PFSK-1 (cell line): Measurements from ENCODE around the gene PROC.

Source experiments
- FOXP2 ChIP-seq: optimal IDR thresholded peaks from 2 replicates; pipeline ENCODE3; 2011; ENCODE audit warnings: borderline replicate concordance, control low read depth, inconsistent platforms; ENCODE audit not compliant: insufficient read depth; ENCODE audit errors: extremely low read length, extremely low read depth
- POLR2AphosphoS5 ChIP-seq: IDR thresholded peaks from 2 replicates; pipeline ENCODE4 v1.6.1; 2012; ENCODE audit warnings: low read depth, mild to moderate bottlenecking, control low read depth, low read length, moderate library complexity
- SIN3A ChIP-seq: IDR thresholded peaks from 2 replicates; pipeline ENCODE4 v1.6.1; 2012; ENCODE audit warnings: mild to moderate bottlenecking, low read length, moderate library complexity, borderline replicate concordance; ENCODE audit not compliant: insufficient read depth
- TAF1 ChIP-seq: IDR thresholded peaks from 2 replicates; pipeline ENCODE4 v1.6.1; 2012; ENCODE audit warnings: low read length, control low read depth, borderline replicate concordance; ENCODE audit not compliant: insufficient read depth
- TF ChIP-seq, protein P1 (sequence below), 2 experiments: IDR thresholded peaks; 2 replicates each; pipeline versions ENCODE4 v1.6.1 to v1.8.0; 2011 to 2012; ENCODE audit warnings: low read depth in 2 of 2, low read length in 2 of 2, control low read depth in 1 of 2, inconsistent platforms in 1 of 2, mild to moderate bottlenecking in 1 of 2, moderate library complexity in 1 of 2; ENCODE audit not compliant: insufficient read depth in 1 of 2

PROC gene

DNA sequence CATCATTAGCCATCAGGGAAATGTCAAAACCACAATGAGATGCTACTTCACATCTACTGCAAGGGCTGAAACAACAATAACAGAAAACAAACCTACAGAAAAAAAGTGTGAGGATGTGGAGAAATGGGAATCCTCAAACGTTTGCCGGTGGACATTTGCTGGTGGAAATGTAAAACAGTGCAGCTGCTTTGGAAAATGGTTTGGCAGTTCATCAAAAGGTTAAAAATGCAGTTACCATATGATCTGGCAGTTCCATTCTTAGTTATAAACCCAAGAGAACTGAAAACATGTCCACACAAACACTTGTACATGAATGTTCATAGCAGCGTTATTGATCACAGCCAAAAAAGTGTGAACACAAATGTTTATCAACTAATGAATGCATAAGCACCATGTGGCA is 44.2 kb downstream of the PROC start:
- TF ChIP-seq POLR2AphosphoS5 (no peak), SIN3A (no peak), FOXP2 (no peak), TAF1 (no peak)
- TF ChIP-seq, protein P1, sequence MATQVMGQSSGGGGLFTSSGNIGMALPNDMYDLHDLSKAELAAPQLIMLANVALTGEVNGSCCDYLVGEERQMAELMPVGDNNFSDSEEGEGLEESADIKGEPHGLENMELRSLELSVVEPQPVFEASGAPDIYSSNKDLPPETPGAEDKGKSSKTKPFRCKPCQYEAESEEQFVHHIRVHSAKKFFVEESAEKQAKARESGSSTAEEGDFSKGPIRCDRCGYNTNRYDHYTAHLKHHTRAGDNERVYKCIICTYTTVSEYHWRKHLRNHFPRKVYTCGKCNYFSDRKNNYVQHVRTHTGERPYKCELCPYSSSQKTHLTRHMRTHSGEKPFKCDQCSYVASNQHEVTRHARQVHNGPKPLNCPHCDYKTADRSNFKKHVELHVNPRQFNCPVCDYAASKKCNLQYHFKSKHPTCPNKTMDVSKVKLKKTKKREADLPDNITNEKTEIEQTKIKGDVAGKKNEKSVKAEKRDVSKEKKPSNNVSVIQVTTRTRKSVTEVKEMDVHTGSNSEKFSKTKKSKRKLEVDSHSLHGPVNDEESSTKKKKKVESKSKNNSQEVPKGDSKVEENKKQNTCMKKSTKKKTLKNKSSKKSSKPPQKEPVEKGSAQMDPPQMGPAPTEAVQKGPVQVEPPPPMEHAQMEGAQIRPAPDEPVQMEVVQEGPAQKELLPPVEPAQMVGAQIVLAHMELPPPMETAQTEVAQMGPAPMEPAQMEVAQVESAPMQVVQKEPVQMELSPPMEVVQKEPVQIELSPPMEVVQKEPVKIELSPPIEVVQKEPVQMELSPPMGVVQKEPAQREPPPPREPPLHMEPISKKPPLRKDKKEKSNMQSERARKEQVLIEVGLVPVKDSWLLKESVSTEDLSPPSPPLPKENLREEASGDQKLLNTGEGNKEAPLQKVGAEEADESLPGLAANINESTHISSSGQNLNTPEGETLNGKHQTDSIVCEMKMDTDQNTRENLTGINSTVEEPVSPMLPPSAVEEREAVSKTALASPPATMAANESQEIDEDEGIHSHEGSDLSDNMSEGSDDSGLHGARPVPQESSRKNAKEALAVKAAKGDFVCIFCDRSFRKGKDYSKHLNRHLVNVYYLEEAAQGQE (IDR thresholded peaks at IDR 0.05; ENCODE audit: insufficient read depth in 1 of 2, low read depth in 2 of 2, low read length in 2 of 2), result no peak

DNA sequence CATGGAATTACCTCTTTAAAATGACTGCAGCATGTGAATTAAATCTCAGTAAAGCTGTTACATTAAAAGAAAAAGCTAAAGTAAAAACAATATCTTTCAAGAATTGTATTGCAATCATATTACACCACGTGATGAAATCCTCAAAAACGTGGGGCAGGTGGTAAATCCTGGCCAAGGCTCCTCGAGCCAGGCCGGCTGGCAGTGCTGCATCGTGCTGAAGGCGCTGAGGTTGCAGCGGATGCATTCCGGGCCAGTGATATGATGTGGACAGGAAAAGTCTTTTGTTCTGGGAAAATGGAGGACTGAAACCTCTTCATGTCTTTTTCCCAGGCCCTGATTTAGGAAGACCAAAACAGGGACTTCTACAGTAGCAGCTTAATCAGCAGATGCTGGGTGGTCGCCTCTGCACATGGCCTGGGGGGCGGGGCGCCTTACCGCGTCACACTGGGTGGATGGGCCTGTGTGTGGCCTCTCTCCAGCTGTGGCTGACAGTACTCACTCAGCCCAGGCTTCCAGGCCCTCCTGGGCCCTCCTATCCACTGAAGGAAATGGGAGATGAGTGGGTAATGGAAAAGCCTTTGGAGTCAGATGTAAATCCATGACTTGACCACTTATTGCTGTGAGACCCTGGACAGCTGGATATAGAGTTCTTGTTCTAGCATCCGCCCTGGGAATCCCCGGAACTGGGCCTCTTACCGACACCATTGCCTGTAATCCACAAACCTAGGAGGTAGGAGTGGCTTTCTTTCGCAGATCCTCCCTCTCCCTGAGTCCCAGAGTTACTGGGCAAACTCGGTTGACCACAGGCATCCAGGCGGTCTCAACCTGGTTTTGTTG is 45.1 kb downstream of the PROC start:
- no peak for TF ChIP-seq POLR2AphosphoS5

DNA sequence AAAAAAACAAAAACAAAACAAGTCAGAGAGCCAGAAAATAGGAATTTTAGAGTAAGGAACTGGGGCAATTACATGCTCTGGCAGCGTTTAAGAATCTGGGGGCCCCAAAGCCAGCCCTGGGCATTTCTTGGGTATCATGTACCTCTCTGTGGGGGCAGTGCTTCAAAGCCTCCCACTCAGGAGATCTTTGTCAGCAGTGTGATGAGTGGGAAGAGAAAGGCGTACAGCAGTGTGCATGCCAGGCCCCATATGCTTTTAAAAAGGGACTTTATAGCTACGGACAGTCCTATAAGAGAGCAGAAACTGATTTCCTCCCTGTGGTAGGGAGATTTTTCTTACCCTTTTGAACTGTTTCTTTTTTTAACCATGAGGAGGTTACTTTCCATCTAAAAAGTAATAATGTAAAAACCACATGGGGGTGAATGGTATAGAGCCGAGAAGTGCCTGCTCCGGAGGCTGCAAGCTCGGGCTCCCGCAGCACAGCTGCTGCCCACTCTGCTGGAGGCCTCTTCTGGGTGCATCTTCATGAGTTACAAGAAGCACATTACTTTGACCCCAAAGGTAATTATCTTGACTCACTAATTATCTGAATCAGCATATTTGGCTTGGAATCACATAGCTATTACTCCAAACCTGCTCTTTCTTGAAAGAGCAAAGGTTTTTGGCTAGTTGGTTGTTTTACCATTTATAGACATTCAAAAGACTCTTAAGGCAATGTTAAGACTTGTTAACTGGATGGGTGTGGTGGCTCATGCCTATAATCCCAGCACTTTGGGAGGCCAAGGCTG is 46.4 kb downstream of the PROC start:
- TF ChIP-seq TAF1, result no peak
- no peak for TF ChIP-seq POLR2AphosphoS5
- no peak for TF ChIP-seq FOXP2
- TF ChIP-seq SIN3A, result no peak
- TF ChIP-seq, protein P1 (IDR thresholded peaks at IDR 0.05; ENCODE audit: insufficient read depth in 1 of 2, low read depth in 2 of 2, low read length in 2 of 2), result no peak

DNA sequence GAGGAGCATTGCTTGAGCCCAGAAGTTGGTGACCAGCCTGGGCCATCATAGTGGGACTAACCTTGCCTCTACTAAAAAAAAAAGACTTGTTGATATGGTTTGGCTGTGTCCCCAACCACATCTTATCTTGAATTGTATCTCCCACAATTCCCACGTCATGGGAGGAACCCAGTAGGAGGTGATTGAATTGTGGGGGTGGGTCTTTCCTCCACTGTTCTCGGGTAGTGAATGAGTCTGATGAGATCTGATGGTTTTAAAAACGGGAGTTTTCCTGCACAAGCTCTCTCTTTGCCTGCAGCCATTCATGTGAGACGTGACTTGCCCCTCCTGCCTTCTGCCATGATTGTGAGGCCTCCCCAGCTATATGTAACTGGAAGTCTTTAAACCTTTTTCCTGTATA is 47.0 kb downstream of the PROC start:
- TF ChIP-seq, protein P1 (IDR thresholded peaks at IDR 0.05; ENCODE audit: insufficient read depth in 1 of 2, low read depth in 2 of 2, low read length in 2 of 2), result no peak
- no peak for TF ChIP-seq FOXP2
- TF ChIP-seq POLR2AphosphoS5, result no peak
- no peak for TF ChIP-seq TAF1
- TF ChIP-seq SIN3A, result no peak

DNA sequence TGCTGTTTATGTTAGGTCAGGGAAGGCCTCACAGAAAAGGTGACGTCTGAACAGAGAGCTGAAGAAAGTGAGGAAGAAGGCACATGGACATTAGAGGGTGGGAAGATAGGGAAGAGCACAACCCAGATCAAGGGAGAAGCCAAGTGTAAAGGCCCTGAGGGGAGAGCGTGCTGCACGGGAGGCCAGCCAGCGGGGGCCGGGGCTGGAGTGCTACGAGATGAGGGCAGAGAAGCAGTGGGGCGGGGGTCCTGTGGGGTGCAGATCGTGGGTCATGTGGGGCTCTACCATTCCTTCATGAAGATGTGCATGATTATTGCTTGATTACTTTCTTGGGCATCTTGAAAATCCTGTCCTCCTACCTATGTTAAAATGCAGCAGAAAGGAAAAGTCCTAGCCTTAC is 50.8 kb downstream of the PROC start:
- TF ChIP-seq SIN3A (no peak), TAF1 (no peak)
- TF ChIP-seq, protein P1 (IDR thresholded peaks at IDR 0.05; ENCODE audit: insufficient read depth in 1 of 2, low read depth in 2 of 2, low read length in 2 of 2), result no peak
